RPMI7951 (cell line): ENCODE results near the gene NHSL2. TPM values are rescaled to one million over a fixed set of nuclear protein-coding genes. Genes with fewer than 3 reads are reported as not detected.
A peak's percentile ranks its signal among the peaks of the same experiment; 100 is the strongest.
"Not testable (repeated sequence)": the region's sequence is repeated elsewhere in the genome, so short reads cannot be mapped to it uniquely, and the experiment has no call there.

Experiments used
- DNase-seq: peaks from one replicate; pipeline ENCODE4 v3.0.0-alpha.2; 2012; ENCODE audit warnings: low read depth
- total RNA-seq: library from RNA; depleted of rRNA; stranded (reverse); fragments of >200 nt; shearing (Covaris generic); gene quantifications from 2 replicates; pipeline ENCODE4 v1.2.3, GENCODE V29; 2014

NHSL2 gene
- total RNA-seq, 1 experiment from 2014 or later = 0.36 TPM

DNA sequence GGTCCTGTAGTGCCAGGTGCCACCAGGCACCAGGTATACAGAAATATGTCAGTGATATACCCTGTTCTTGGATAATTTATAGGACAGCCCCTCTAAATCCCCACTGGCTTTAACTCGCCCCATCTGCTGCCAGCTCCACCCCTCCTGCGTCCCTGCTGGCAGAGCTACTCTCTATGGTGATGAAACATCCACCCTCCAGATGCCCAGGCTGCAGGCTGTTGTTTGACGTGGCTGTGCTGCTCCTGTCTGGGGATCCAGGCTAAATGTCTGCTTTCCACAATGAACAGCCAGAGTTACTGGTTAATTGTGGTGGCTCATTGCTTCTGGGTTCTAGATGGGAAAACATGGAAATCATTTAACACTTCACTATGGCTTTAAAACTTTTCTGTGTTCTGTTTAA lies 12.9 kb downstream of the NHSL2 start:
- no peak for DNase-seq

GRCh38 chrX:71927040-71927439 lies 16.4 kb downstream of the NHSL2 start:
- no peak for DNase-seq

DNA sequence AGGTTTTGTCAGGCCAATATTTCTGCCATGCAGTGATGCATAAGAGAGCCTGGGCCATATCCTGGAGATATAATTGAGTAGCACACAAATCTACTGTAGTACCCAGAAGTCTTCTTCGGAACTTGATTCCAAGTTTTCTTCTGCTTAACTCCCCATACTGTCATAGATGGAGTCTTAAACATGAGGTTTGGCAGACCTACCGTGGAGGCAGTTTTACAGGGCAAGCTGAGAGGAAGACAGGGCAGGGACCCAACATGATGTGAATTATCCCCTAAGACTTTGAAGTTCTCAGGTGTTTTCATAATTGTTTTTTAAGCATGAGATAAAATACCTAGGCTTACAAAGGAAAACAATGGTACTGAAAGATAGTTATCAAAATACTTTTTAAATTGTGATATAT lies 18.2 kb downstream of the NHSL2 start:
- DNase-seq = no peak

- no peak for DNase-seq
Observed at GRCh38 chrX:71930298-71930697, 19.7 kb downstream of the NHSL2 start.

DNA sequence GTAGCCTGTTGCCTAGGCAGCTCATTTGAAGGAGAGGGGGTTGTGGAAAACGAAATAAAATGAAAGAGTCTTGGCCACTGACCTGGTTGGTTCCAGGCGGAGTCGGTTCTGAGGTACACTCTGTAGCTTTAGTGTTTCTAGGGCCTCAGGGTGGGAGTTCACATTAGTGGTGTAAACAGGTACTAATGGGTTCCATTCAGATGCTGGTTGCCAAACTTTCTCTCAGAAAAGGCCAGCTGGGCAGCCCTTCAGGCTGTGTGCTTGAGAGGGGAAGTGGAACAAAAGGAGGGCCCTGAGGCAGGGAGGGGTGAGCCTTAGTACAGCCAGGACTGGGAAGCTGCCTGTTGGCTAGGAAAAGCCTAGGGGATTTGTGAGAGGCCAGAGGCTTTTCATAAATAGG lies 24.8 kb downstream of the NHSL2 start:
- DNase-seq = no peak

GRCh38 chrX:71936632-71937031 lies 26.0 kb downstream of the NHSL2 start:
- no peak for DNase-seq

DNA sequence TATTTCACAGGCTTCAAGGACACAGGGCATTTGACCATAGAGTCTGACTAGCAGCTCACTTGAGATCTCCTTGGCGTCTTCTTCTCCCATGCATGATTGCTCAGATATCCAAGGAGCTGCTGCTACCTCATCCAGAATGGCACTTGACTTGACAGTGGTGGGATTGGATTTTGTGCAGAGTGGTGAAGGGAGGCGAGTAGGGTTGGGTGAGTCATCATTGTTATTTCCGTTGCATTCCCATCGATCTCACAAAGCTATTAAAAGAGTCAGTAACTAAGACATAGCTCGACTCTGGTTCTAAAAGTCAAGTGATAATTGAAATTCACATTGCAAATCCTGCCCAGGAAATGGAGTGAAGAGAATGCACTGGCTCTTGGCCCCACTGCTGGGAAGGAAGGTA lies 27.7 kb downstream of the NHSL2 start:
- DNase-seq = peak; percentile 28

GRCh38 chrX:71941145-71941544 lies 30.5 kb downstream of the NHSL2 start:
- DNase-seq = no peak

DNA sequence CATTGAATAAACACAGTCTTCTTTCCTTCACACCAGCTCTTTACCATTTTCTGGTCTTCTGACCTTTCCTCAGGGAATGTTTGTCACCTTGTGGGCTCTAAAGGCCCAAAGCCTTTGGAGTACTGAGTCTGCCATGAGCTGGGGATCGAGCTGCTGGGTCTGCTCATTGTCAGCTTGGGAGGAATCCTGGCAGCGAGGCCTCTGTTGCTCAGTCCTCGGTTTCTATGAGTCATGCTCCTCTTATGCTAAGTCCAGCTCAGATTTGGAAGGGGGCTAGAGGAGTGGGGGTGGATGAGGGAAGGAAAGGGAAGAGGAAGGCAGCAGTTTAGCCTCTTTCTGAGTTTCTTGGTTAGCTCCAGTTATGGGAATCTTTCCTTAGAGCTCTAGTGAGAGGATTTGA lies 31.1 kb downstream of the NHSL2 start:
- peak; percentile 37 for DNase-seq

GRCh38 chrX:71944369-71944768 lies 33.7 kb downstream of the NHSL2 start:
- no peak for DNase-seq

GRCh38 chrX:71945237-71945805 lies 34.7 kb downstream of the NHSL2 start:
- DNase-seq = no peak

DNA sequence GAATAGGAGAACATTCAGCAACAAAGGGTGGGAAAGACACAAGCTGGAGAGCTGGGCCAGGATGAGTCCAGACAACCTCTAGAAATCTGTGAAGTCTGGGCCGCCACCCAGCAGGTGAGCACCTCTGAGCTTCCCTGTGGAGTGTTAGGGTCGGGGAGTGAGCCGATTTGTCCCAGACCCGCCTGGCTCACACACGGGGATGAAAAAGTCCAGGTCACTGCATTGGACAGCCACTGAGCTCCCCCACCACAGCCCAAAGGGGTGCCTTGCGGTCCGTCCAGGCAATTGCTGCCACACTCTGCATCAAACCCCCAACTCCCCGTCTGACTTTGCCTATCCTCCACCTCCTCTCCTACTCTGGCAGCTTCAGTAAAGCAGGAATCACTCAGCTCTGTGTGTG lies 38.7 kb downstream of the NHSL2 start:
- no peak for DNase-seq

GRCh38 chrX:71949844-71950445 lies 39.3 kb downstream of the NHSL2 start:
- no peak for DNase-seq

DNA sequence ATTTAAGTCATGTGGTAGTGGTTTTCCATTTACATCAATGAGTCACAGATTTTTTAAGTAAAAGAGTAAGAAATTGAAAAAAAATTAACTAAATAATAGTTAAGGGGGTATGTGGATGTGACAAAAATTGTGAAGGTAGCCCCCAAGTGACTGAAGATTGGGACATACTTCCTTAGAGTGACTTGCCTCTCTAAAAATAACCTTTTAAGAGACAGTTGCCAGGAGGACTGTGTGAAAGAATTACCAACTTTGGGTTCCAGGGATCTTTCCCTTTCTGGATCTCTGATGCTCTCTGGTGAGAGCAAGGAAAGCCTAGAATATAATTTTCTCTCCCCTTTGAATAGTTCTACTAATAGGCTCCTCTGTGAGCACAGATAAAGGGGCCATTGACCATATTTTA lies 42.7 kb downstream of the NHSL2 start:
- DNase-seq = no peak

DNA sequence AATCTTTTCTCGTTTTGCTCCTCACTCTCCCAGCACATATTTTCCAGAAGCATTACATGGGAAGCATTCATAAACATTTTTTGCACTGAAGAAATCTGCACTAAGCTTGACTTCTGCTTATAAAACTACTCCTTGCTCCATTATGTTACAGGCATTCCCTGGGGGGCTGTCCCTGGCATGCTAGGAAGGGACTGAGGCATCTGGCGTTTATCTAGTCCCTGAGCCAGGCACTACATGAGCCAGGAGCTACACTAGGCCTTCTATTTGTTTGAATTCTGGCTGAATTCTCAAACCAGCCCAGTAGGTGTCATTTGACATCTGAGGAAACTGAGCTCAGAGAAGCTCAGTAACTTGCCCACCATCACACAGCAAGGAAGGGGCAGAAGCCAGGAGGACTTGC lies 43.3 kb downstream of the NHSL2 start:
- no peak for DNase-seq

GRCh38 chrX:71954458-71954857 lies 43.8 kb downstream of the NHSL2 start:
- no peak for DNase-seq

DNA sequence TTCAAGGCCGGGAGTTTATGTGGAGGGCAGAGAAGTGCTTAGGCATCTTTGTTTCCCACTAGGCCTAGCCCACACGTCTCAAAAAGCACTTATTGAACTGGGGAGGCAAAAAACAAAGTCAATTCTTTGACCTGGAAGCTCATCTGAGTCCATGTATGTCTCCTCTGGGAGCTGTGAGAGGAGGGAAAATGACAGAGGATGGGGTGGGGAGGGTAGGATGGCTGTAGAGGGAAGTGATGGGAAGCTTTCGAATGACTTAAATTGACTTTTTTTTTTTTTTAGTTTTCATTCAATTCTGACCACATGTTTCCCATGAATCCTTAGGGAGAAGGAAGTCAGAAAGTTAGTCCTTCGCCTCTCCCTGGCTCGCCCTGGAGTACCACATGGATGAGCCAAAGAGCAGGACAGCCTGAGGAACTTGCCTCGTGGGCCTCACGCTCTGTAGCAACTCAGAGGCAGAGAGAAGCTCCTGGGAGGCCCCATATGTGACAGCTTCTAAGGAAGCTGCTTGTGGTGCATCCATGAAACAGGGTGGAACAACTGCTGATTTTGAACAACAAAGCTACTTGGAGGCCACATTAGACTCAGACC lies 45.0 kb downstream of the NHSL2 start:
- DNase-seq = no peak

DNA sequence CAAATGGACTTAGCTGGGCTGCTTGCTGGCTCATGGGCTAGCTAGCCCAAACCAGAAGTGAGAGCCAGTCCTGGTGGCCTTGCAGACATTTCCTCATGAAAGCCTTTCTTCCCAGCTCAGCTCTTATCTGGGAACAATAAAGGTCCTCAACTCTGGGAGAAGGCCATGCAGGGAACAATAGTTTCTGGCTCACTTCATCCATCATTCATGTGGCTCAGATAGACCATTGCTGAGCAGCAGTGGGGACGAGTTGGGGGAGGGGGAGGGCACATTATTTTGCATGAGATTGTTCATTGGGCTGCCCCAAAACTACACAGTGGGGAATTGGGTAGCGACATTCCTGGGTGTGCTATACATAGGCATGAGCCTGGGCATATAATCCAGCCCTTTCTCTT lies 47.6 kb downstream of the NHSL2 start:
- DNase-seq = no peak

DNA sequence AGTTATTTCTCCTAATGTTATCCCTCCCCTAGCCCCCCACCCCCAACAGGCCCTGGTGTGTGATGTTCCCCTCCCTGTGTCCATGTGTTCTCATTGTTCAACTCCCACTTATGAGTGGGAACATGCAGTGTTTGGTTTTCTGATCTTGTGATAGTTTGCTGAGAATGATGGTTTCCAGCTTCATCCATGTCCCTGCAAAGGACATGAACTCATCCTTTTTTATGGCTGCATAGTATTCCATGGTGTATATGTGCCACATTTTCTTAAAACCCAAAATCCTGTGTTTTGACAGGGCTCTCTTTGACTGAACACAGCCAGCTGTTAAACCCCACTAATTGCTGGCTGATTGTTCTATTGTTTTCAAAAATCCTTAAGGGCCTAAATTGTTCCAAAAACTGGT lies 53.5 kb downstream of the NHSL2 start:
- DNase-seq = not testable (repeated sequence)

DNA sequence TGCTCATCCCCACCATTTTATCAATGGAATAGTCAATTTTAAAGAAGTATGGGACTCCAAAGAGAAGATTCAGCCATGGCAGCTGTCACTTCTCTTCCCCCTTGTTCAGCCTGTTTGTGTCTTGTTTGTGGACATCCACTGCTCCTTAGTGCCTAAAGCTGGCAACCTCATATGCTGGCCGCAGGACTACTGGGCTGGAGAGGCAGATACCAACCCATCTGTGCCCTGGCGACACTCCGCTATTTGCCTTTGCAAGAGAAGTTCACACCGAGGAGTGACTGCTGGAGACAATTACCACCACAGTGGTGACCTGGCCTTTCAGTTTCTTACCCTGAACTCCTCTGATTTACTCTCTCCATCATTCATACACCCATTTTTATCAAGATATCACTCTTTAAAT lies 64.3 kb downstream of the NHSL2 start:
- no peak for DNase-seq

- no peak for DNase-seq
Observed at GRCh38 chrX:71976753-71977152, 66.1 kb downstream of the NHSL2 start.

- DNase-seq = no peak
Observed at GRCh38 chrX:71978164-71978563, 67.5 kb downstream of the NHSL2 start.

- DNase-seq = peak; percentile 83
Observed at GRCh38 chrX:71989768-71990426, 79.3 kb downstream of the NHSL2 start.
